Testis (tissue), 2 donors: Measurements from ENCODE around the gene SLC23A2.

Source experiments
- POLR2A ChIP-seq: fragments of 450-650 bp; IDR thresholded peaks from one replicate; pipeline ENCODE4 v1.6.1; 2017; ENCODE audit warnings: antibody characterized with exemption, mild to moderate bottlenecking, moderate library complexity
- TF ChIP-seq, protein P1 (sequence below), 3 experiments: fragments of 450-650 bp in 2 of 3; fragments of 200-600 bp in 1 of 3; sonication (generic) in 1 of 3; IDR thresholded peaks; one replicate each; pipeline ENCODE4 v1.5.1; 2016 to 2019; ENCODE audit warnings: antibody characterized with exemption in 3 of 3, mild to moderate bottlenecking in 2 of 3, moderate library complexity in 1 of 3

DNA sequence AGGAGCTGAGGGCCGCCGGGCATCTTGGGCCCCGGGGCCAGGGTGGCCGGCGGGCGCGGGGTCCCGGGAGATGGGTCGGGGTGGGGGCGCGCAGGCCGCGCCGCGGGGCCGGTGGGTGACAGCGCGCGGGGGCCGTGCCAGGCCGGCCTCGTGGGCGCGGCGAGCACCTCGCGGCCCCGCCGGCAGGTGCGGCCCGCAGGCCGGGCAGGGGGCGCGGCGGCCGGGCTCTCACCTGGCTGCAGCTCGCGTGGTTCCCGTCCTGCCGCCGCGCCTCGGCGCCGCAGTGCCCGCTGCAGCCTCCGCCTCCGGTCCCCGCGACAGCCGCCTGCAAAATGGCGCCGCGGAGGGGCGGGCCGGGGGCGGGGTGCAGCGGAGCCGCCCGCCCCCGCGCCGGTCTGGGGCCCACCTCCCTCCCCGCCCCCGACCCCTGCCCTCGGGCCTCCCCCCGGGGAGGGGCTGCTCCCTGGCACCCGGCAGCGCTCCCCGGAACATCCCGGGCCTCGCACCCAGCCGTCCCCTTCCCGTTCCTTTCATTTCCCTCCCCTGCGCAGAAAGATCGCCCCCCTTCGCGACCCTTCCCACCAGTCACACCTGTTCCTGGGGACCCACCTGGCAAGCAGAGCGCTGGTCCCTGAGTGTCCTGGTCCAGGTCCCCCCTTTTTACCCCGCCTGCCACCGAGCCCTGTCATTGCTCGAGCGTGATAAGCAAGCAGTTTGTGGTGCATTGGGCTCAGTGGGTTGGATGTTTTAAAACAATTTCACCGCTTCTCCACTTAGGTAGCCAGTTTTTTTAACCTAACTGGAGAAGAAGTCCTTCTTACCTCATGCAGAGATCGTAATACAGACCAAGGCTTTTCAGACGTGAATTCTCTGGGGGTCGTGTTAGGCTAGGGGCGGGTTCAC lies at the start of gene SLC23A2:
- TF ChIP-seq, protein P1, sequence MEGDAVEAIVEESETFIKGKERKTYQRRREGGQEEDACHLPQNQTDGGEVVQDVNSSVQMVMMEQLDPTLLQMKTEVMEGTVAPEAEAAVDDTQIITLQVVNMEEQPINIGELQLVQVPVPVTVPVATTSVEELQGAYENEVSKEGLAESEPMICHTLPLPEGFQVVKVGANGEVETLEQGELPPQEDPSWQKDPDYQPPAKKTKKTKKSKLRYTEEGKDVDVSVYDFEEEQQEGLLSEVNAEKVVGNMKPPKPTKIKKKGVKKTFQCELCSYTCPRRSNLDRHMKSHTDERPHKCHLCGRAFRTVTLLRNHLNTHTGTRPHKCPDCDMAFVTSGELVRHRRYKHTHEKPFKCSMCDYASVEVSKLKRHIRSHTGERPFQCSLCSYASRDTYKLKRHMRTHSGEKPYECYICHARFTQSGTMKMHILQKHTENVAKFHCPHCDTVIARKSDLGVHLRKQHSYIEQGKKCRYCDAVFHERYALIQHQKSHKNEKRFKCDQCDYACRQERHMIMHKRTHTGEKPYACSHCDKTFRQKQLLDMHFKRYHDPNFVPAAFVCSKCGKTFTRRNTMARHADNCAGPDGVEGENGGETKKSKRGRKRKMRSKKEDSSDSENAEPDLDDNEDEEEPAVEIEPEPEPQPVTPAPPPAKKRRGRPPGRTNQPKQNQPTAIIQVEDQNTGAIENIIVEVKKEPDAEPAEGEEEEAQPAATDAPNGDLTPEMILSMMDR (IDR thresholded peaks at IDR 0.05): no peak
- TF ChIP-seq POLR2A: no peak
